Lower leg skin (tissue), 4 donors: ENCODE measurements around the gene MACF1. TPM values are rescaled to one million over a fixed set of nuclear protein-coding genes. Genes with fewer than 3 reads are reported as not detected.
A peak's percentile ranks its signal among the peaks of the same experiment; 100 is the strongest.
"Not testable (repeated sequence)": the region's sequence is repeated elsewhere in the genome, so short reads cannot be mapped to it uniquely, and the experiment has no call there.

Source experiments
- DNase-seq, 2 donors: peaks; one replicate each; pipeline ENCODE4 v3.0.0-alpha.2; 2019; ENCODE audit warnings: low spot score in 2 of 2
- H3K4me3 ChIP-seq: fragments of 200-600 bp; sonication (generic); 2 replicates; pipeline ENCODE4 v1.5.1; 2017; ENCODE audit warnings: mild to moderate bottlenecking, low read depth; ENCODE audit not compliant: poor library complexity, severe bottlenecking
- POLR2A ChIP-seq, 2 donors: fragments of 450-650 bp; IDR thresholded peaks; one replicate each; pipeline ENCODE4 v1.6.1; 2016 to 2017; ENCODE audit warnings: antibody characterized with exemption in 2 of 2, mild to moderate bottlenecking in 1 of 2, moderate library complexity in 1 of 2
- WGBS, 2 donors: methylation state at CpG; one replicate each; pipeline ENCODE4 v1.1.5; 2018; 5-methylcytosine and 5-hydroxymethylcytosine counted together
- intact Hi-C: fragments of 100-400 bp; cut with DNase I; formaldehyde crosslinking; loops from one replicate; pipeline ENCODE4 v1.15.0; 2023; ENCODE audit warnings: low total_unique reads
- total RNA-seq, 4 donors: library from RNA; depleted of rRNA; stranded (reverse); fragments of >200 nt; gene quantifications; one replicate each; pipeline ENCODE4 v1.1.0, GENCODE V29; 2016
- TF ChIP-seq, protein P1 (sequence below), 3 donors: fragments of 450-650 bp; IDR thresholded peaks; one replicate each; pipeline ENCODE4 v1.5.1; 2016; ENCODE audit warnings: antibody characterized with exemption in 3 of 3, mild to moderate bottlenecking in 3 of 3, moderate library complexity in 2 of 3

Gene MACF1
- total RNA-seq, 4 donors from 2014 or later, result 427 to 686 (median 463) TPM

GRCh38 chr1:39453603-39454002 is 249.1 kb downstream of the MACF1 start:
- no peak overlapping the region for H3K4me3 ChIP-seq
- intact Hi-C loops, result no loop called here
- no peak for TF ChIP-seq POLR2A (IDR thresholded peaks at IDR 0.05)
- TF ChIP-seq, protein P1, sequence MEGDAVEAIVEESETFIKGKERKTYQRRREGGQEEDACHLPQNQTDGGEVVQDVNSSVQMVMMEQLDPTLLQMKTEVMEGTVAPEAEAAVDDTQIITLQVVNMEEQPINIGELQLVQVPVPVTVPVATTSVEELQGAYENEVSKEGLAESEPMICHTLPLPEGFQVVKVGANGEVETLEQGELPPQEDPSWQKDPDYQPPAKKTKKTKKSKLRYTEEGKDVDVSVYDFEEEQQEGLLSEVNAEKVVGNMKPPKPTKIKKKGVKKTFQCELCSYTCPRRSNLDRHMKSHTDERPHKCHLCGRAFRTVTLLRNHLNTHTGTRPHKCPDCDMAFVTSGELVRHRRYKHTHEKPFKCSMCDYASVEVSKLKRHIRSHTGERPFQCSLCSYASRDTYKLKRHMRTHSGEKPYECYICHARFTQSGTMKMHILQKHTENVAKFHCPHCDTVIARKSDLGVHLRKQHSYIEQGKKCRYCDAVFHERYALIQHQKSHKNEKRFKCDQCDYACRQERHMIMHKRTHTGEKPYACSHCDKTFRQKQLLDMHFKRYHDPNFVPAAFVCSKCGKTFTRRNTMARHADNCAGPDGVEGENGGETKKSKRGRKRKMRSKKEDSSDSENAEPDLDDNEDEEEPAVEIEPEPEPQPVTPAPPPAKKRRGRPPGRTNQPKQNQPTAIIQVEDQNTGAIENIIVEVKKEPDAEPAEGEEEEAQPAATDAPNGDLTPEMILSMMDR (IDR thresholded peaks at IDR 0.05), result no peak
- WGBS, 2 donors, result 78 to 83% methylated on average over 8 of the region's 8 CpGs
- peak in 1 of 2 donors; percentile 87 for DNase-seq

DNA sequence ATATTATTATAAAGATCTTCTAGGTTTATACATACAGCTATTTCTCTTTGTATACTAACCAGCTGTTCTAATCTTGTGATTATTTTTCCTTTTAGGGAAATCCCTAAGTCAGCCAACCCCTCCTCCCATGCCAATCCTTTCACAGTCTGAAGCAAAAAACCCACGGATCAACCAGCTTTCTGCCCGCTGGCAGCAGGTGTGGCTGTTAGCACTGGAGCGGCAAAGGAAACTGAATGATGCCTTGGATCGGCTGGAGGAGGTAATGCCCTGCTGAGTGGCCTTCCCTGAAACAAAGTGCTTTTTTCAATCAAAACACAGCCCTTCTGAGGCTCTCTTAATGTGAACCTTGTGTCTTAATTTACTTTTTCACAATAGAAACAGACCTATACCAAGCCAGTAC is 254.5 kb downstream of the MACF1 start:
- TF ChIP-seq, protein P1 (IDR thresholded peaks at IDR 0.05), result no peak
- TF ChIP-seq POLR2A (IDR thresholded peaks at IDR 0.05), result no peak
- no peak for DNase-seq

GRCh38 chr1:39462074-39462473 is 257.6 kb downstream of the MACF1 start:
- DNase-seq, result no peak
- no peak for TF ChIP-seq POLR2A (IDR thresholded peaks at IDR 0.05)
- TF ChIP-seq, protein P1 (IDR thresholded peaks at IDR 0.05), result no peak
- 73 to 83% methylated on average over 1 of the region's 1 CpG for WGBS, 2 donors
- intact Hi-C loops, result no loop called here
- no peak overlapping the region for H3K4me3 ChIP-seq

More for the DNA sequence above, 254.5 kb downstream of the MACF1 start:
- intact Hi-C loops, result no loop called here
- WGBS, 2 donors, result 85 to 87% methylated on average over 4 of the region's 4 CpGs
- no peak overlapping the region for H3K4me3 ChIP-seq

- intact Hi-C loops, result no loop called here
- no peak overlapping the region for H3K4me3 ChIP-seq
- no peak for TF ChIP-seq POLR2A (IDR thresholded peaks at IDR 0.05)
- TF ChIP-seq, protein P1 (IDR thresholded peaks at IDR 0.05), result no peak
- WGBS, 2 donors, result 72 to 77% methylated on average over 3 of the region's 3 CpGs
- DNase-seq, result no peak
Measured at GRCh38 chr1:39466413-39467107, 262.1 kb downstream of the MACF1 start.

DNA sequence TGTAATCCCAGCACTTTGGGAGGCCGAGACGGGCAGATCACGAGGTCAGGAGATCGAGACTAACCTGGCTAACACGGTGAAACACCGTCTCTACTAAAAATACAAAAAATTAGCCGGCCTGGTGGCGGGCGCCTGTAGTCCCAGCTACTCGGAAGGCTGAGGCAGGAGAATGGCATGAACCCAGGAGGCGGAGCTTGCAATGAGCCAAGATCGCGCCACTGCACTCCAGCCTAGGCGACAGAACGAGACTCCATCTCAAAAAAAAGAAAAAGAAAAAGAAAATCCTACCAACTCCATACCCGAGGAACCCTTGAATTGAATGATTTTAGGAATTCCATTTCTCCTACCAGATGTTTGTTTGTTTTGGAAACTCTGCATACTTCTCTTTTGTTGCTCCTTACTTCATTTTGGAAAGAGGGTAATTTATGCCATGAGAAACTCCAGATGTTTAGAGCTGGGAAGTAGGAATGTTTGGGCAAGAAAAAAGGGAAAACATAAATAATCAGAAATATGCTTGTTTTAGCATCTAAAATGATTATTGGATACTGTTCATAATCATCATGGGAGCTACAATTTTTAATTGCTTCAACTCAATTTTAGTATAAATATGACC is 262.7 kb downstream of the MACF1 start:
- intact Hi-C loops, DNase-seq, H3K4me3 ChIP-seq: not testable (repeated sequence)
- WGBS, 2 donors, result 67 to 71% methylated on average over 16 of the region's 16 CpGs

DNA sequence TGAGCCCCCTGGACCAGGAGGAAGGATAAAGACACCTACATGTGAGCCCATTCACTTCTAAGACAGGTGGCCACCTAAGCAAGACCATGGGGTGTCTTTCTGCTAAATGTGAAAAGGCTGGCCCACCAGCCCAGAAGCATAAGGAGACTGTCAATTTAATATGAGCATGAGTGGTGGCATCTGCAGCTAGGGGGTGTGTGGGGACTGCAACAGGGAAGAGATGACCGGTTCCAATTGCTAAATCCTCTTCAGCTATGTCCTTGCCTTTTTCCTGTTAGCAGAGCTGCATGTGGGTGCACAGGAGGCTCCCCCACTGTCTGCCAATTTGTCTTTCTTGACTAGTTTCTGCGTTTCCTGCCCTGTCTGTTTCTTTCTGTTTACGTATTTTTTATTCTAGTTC is 264.7 kb downstream of the MACF1 start:
- TF ChIP-seq, protein P1 (IDR thresholded peaks at IDR 0.05), result no peak
- no peak for TF ChIP-seq POLR2A (IDR thresholded peaks at IDR 0.05)
- intact Hi-C loops, result no loop called here

More for the DNA sequence above, 264.7 kb downstream of the MACF1 start:
- no peak overlapping the region for H3K4me3 ChIP-seq
- WGBS, 2 donors, result 87 to 89% methylated on average over 3 of the region's 3 CpGs
- DNase-seq, result no peak
